HUDEP-2 (cell line): ENCODE data around the gene KRT75.
"Not testable (repeated sequence)": the region's sequence is repeated elsewhere in the genome, so short reads cannot be mapped to it uniquely, and the experiment has no call there.

Experiments
- DNase-seq, 76 experiments: peaks; one replicate each; lab custom pipeline; 2025; ENCODE audit not compliant: unreplicated experiment in 76 of 76; lab: John Stamatoyannopoulos, UW

KRT75 gene

DNA sequence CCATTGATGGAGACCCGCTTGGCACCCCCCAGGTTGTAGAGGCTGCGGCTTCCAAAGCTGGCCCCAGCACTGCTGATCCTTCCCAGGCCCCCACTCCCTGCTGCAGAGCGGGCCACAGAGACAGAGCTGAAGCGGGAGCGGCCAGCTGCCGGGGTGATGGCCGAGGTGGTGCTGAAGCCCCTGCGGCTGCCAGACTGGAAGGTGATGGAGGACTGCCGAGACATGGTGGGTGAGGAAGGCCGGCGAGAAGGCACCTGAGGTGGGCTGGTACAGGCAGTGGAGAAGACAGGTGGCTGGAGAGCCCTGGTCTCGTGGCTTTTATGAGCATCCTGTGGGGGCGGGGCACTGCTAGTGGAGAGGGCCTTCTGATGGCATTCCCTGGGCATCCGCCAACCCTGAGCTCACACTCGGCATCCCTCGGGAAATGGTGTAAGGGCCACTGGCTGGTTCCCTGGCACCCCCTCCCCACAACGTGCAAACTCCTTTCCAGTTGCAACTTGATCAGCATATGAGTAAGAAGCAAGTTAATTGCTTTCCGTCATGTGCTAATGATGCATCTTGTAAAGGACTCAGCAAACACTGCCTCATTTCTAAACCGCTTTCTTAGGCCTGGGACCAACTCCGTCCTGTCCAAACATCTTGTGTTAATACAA, at the start of gene KRT75:
TSS of gene KRT75 (minus strand) at position 291 of the 653 bp plus-strand sequence. CDS start at position 224, 67 bp downstream.
- no peak for DNase-seq

DNA sequence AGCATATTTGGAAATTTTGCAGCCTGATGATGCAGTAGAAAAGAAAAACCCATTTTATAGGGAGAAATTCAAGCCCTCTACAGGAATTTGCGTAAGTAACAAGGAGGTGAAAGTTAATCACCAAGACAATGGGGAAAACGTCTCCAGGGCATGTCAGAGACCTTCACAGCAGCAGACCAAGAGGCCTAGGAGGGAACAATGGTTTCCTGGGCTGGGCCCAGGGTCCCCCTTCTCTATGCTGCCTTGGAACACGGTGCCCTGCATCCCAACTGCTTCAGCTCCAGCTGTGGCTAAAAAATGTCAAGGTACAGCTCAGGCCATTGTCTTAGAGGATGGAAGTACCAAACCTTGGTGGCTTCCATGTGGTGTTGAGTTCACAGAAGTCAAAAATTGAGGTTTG, 45.9 kb upstream of the KRT75 start:
- no peak for DNase-seq

DNA sequence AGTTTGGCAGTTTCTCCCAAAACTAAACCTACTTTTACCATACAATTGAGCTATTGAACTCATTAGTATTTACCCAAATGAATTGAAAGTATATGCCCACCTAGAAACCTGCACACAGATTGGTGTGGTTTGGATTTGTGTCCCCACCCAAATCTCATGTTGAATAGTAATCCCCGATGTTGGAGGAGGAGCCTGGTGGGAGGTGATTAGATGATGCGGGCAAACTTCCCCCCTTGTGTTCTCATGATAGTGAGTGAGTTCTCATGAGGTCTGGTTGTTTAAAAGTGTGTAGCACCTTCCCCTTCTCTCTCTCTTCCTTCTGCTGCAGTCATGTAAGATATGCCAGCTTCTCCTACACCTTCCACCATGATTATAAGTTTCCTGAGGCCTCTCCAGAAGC, 43.5 kb upstream of the KRT75 start:
- DNase-seq = no peak

DNA sequence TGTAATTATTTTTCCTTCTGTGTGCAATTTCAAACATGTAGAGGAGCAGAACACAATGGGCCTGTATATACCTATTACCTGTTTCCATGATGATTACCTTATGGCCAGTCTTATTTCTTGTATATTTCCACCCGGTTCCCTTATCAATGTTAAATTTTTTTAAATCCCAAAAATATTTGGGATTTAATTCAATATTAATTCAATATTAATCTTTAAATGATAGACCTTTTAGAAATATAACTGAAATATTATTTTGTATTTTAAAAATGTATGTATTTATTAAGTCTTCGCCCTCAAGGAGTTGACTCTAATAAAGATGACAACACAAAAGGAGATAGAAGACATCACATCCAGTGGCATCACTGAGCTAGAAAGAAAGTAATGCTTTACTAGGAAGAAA, 40.0 kb upstream of the KRT75 start:
- DNase-seq = no peak

DNA sequence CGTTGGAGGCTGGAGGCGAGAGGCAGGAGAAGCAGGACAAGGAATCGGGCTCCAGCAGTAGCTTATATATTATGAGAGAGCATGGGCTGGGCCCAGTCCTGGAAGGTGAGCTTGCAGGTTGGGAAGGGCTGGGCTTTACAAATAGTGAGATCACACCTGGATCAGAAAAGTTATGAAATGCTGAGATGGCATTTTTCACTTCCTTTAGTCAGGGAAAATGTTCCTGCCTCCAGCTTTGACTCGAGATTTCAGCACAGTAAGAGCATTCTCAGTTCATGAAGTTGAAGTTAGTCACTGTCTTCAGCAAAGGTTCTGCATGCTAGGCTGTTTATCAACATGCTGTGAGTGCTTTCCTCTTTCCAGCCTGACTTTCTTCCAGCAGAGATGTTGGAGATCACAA, 39.6 kb upstream of the KRT75 start, which contains the start of gene KRT6C:
TSS of gene KRT6C (minus strand) at position 38 of the 400 bp plus-strand sequence. CDS start 68 bp downstream, outside the sequence.
- DNase-seq = no peak

DNA sequence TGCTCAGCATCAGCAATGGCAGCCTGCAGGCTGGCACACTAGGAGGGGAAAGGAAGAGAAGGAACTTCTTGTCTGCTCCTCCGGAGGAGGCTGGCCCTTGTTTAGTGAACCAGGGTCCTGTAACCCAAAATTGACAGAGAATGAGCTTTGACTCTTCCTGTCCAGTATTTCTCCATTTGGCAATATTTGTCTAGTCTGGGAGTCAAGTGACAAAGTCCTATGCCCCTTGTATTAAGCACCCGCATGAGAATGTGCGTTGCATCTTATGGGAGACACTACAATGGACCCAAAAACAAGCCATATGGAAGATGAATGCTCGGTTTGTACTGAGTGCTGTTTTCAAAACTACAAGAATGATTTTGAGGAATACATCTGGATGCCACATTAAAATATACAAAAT, 35.7 kb upstream of the KRT75 start:
- no peak for DNase-seq

DNA sequence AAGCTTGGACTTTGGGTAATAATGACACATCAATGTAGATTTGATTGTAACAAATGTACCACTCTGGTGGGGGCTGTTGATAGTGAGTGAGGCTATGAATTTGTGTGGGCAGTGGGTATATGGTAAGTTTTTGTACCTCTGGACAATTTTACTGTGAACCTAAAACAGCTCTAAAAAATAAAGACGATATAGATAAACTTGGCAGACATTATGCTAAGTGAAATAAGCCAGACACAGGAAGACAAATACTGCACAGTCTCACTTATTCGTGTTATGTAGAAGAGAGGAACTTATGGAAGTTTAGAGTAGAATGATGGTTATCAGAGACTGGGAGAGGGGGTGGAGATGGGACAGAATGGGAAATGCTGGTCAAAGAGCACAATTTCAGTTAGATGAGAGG, 30.7 kb upstream of the KRT75 start:
- no peak for DNase-seq

DNA sequence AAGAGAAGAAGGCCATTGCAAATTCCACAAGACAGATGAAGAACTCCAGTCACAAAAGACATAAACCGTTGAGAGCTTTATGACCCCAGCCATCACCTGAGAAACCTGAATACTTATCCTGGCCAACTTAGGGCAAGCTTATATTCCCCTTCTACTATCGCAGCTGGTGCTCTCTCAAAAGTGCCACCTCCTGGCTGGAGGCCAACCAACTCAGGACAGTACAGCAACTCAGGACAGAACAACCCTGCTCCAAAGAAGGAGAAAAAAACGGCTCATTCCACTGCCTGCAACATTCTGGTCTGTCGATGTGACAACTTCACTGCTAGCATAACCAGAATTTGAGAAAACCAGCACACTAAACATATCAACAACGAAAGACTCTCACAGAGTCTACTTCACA, 27.5 kb upstream of the KRT75 start:
- no peak for DNase-seq

DNA sequence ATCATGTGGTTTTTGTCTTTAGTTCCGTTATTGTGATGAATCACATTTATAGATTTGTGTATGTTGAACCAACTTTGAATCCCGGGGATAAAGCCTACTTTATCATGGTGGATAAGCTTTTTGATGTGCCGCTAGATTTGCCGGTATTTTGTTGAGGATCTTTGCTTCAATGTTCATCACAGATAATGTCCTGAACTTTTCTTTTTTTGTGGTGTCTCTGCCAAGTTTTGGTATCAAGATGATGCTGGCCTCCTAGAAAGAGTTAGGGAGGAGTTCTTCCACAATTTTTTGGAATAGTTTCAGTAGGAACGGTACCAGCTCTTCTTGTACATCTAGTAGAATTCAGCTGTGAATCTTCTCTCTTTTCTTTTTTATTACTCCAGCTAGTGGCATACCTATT, 24.7 kb upstream of the KRT75 start:
- no peak for DNase-seq

DNA sequence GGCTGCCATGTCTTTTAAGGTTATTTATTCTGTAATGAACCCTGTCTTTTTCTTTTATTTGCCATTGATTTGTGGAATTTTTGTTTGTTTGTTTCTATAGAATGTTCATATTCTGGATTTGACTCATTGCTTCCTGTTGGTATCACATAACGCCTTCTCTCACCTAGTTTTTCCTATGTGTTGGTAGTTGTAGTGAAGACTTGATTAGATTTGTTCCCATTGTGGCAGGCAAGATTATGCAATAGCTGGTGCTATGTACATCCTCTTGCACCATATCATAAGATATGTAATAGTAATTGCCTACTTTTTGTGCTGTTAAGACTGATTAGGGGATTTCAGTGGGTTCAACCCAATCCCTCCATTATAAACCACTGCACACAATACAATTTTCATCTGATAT, 21.6 kb upstream of the KRT75 start:
- no peak for DNase-seq

DNA sequence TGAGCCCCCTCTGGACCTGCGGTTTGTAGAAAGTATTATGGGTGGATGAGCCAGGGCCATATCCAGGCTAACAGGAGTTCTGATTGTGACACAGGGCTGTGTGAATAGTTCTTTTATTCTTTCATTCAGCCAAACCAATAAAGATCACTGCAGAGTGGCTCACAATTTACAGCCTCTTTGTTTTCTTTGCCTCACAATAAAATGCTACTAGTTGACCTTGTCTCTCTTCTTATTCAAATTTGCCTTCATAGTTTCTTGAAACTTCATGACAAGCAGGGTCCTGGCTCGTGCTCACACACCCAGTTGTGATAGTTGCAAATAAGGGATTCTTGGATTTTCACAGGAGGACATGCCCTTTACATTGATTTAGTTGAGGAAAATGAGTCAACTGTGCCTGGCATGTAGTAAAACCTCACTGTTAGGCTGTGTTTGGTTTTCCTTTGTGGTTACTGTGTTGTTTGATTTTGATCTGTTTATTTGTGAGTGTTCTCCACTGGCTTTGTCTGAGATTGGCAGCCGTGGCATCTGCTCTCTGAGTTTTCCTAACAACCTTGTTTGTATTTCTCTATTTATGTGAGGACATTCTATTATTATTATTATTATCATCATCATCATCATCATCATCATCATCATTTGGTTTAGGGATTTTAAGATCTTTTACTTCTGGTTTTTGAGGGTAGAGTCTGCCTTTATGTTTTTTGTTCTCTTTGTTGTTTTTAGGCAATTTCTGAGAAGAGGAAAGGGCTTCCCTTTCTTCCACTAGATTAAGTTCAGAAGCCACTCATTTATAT, 20.4 kb upstream of the KRT75 start:
- DNase-seq = no peak

DNA sequence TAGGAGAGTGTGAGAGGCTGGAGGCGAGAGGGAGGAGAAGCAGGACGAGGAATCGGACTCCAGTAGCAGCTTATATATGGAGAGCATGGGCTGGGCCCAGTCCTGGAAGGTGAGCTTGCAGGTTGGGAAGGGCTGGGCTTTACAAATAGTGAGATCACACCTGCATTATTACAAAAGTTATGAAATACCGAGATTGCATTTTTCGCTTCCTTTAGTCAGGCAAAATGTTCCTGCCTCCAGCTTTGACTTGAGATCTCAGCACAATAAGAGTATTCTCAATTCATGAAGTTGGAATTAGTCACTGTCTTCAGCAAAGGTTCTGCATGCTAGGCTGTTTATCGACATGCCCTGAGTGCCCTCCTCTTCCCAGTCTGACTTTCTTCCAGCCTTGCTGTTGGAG, 17.9 kb upstream of the KRT75 start, which contains the start of gene KRT6B:
TSS of gene KRT6B (minus strand) at position 46 of the 400 bp plus-strand sequence. CDS start 68 bp downstream, outside the sequence.
- no peak for DNase-seq

DNA sequence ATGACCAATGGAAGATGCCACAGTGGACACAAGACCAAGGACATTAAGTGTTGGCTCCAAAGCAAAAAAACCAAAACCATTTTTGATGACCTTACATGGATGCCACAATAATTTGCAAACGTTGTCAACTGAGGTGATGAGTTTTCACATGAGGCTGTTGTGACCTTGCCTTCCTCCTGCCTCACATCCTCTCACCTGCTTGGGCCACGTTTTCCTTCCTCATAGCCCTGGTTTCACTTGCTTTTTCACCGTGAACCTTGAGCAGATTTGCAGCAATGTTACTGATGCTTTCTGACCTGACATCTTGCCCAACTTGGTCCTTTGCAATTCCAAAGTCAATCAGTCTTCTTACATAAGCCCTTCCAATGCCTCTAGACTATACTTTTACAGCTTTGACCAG, 14.1 kb upstream of the KRT75 start:
- no peak for DNase-seq

DNA sequence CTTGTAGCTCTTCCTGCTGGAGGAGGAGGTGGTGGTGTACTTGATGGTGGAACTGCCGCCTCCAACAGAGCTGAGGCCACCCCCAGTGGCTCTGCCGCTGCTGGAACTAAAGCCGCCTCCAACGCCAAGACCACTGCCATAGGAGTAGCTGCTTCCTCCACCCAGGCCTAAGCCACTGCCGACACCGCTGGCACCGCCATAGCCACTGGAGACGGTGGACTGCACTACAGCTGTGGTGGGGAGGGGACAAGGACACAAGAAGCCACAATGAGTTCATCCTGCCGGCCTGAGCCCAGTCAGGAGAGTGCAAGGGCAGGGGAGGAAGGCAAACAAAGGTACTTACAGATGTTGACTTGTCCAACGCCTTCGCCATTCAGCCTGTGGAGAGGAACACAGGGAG, 13.0 kb upstream of the KRT75 start:
- not testable (repeated sequence) for DNase-seq

DNA sequence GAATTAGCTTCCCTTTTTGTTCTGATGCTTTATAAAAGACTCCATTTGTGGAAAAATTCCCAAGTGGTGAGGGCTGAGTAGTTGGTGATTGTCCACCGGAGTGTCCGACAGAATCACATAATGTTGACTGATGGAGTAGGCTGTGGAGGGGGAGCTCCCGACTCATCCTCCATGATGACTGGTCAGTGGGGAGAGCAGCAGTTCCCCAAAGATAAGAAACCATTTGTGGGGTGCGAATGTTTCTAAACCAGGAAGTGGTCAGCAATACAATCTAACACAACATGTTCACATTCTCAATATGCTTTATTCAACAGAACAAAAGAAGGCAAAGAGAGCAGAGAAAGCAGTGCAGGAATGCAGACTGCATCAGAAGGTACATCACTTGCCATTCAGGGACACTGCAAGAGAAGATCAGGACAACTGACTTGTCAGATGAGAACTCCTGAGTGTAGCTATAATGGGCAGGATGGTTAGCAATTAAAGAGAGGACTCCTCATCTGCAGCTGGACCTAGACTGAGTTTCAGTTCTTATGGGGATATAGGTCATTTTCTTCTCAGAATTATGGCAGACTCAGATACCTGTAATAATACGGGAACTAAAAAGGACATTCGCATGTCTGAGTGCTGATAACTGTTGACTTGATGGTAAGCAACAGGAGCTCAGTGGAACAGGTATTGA, 12.3 kb upstream of the KRT75 start:
- DNase-seq = no peak

DNA sequence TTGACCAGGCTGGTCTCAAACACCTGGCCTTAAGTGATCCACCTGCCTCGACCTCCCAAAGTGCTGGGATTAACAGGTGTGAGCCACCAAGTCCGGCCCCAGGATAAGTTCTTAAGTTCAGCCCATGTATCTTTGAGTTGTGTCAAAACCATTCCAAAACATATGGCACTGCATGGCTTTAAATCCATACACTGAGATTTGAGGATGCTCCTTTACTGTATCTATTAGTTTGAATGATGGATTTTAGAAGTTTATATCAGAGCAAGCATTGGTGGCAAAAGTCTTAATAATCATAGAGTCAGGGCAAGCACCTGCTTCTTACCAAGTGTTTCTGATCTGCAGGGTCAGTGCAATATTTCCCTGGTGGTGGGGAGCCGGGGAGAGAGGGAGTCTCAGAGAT, 11.7 kb upstream of the KRT75 start:
- DNase-seq = no peak

DNA sequence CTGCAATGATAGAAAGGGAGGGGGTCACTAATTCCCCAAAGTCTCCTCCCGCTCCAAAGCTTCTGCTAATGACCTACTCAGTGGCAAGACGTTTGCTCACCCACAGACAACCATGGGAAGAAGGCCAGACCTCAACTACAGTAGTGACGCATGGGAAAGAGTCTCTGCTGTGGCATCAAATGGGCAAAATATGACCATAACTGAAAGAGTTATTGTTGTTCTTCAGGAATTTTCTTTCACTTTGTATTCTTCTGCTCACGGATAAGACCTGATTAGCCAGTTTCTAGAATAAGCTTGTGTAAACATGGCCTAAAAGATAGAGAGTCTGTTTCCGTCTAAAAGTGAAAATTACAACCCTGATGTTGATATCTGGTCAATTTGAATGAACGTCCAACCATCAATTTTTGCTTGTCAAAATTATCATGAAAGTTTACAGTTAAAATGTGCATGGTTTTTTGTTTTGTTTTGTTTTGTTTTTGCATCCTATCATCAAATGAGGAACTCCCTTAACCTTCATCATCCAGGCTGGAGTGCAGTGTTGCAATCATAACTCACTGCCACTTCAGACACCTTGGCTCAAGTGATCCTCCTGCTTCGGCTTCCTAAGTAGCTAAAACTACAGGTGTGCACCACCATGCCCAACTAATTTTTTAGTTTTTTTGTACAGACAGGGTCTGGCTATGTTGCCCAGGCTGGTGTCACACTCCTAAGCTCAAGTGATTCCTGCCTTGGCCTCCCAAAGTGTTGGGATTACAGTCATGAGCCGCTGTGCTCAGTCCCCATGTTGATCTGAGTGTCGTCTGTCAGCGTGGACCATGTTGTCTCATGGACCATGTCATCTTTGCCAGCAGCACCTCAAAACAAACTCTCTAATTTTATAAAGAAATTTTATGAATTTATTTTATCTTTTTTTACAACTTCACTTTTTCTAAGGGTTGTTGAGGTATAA, 10.8 kb upstream of the KRT75 start:
- no peak for DNase-seq

DNA sequence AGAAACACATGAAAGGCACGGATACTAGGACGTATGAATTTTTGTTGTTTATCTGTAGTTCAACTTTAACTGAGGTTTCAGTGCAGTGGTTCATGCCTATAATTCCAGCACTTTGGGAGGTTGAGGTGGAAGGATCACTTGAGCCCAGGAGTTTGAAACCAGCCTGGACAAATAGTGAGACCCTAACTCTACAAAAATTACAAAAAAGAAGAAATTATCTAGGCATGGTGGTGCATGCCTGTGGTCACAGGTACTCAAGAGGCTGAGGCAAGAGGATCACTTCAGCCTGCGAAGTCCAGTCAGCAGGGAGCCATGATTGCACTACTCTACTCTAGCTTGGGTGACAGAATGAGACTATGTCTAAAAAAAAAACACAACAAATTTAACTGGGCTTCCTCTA, 9.8 kb upstream of the KRT75 start:
- DNase-seq = no peak

DNA sequence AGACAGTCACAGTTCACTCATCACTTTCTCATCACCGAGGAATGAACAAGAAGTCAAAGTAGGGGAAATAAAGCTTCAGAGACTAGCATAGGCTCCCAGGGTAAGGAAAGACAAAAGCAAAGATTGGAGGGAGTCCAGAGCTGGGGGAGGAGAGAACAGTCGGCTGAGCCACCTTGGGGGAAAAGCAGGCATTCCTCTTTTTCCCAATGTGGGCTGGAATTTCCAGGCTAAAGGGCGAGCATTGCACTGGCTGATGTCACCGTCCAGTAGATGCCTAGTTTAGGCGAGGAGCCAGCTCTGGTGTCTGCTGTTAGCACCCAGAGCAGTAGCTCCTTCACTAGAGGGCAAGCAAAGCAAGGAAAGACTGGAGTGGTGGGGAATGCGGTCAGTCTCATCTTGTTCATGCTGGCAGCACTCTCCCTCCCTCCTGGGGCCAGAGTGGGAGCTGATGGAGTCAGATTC, 8.5 kb upstream of the KRT75 start:
- no peak for DNase-seq

DNA sequence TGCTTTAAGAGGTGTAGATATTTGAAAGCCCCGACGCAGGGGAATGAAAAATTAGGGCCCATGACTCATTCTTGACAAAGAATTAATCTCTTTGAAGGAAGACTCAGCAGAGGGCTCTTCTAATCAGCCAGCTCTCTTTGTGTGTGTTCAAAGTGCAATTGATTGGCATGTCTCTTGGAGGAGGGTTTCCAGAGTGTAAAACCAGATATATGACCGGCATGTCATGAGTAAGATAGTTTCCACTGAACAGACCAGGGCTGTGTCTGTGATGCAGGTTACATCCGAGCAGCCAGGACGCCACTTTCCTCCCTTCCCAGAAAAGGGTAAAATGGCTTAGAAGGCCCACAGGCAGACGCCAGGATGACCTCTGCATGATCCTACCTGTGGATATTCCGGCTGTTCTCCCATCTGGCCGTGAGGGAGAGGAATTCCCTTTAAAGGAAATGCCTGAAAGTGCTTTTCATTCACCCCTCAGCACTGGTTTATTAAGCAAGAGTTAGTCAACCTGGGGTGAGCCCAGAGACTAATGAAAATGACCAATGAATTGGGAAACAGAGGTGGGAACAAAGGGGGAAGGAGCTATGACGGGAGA, 7.2 kb upstream of the KRT75 start:
- DNase-seq = no peak
